Osteocyte (in vitro differentiated cells): Measurements from ENCODE around the gene LURAP1L. TPM values are rescaled to one million over a fixed set of nuclear protein-coding genes. Genes with fewer than 3 reads are reported as not detected.
A peak's percentile ranks its signal among the peaks of the same experiment; 100 is the strongest.

Experiments
- DNase-seq: peaks from one replicate; pipeline ENCODE4 v3.0.0; 2021; ENCODE audit warnings: mixed read lengths; ENCODE audit not compliant: unreplicated experiment; ENCODE audit errors: extremely low spot score
- H3K27ac Mint-ChIP-seq: one replicate; pipeline ENCODE4 v1.8.0; 2021; ENCODE audit warnings: mild to moderate bottlenecking, mixed read lengths; ENCODE audit not compliant: unreplicated experiment
- H3K27me3 Mint-ChIP-seq: one replicate; pipeline ENCODE4 v1.8.0; 2021; ENCODE audit warnings: mixed read lengths; ENCODE audit not compliant: unreplicated experiment
- H3K36me3 Mint-ChIP-seq: one replicate; pipeline ENCODE4 v1.8.0; 2021; ENCODE audit warnings: mixed read lengths; ENCODE audit not compliant: unreplicated experiment
- H3K4me1 Mint-ChIP-seq: one replicate; pipeline ENCODE4 v1.8.0; 2021; ENCODE audit warnings: mixed read lengths; ENCODE audit not compliant: unreplicated experiment
- H3K4me3 Mint-ChIP-seq: one replicate; pipeline ENCODE4 v1.8.0; 2021; ENCODE audit warnings: mild to moderate bottlenecking, moderate library complexity, mixed read lengths; ENCODE audit not compliant: unreplicated experiment
- H3K9me3 Mint-ChIP-seq: one replicate; pipeline ENCODE4 v1.8.0; 2021; ENCODE audit warnings: mixed read lengths; ENCODE audit not compliant: unreplicated experiment
- total RNA-seq: library from RNA; stranded (reverse); gene quantifications from 2 replicates; pipeline ENCODE4 v1.2.1, GENCODE V29; 2021
- TF ChIP-seq, protein P1 (sequence below): fragments of 200-600 bp; sonication (generic); IDR thresholded peaks from 2 replicates; pipeline ENCODE4 v1.5.0; 2021; ENCODE audit warnings: antibody characterized with exemption, mild to moderate bottlenecking, moderate library complexity

The LURAP1L gene
- total RNA-seq, 1 donor from 2014 or later, result 49.8 TPM

DNA sequence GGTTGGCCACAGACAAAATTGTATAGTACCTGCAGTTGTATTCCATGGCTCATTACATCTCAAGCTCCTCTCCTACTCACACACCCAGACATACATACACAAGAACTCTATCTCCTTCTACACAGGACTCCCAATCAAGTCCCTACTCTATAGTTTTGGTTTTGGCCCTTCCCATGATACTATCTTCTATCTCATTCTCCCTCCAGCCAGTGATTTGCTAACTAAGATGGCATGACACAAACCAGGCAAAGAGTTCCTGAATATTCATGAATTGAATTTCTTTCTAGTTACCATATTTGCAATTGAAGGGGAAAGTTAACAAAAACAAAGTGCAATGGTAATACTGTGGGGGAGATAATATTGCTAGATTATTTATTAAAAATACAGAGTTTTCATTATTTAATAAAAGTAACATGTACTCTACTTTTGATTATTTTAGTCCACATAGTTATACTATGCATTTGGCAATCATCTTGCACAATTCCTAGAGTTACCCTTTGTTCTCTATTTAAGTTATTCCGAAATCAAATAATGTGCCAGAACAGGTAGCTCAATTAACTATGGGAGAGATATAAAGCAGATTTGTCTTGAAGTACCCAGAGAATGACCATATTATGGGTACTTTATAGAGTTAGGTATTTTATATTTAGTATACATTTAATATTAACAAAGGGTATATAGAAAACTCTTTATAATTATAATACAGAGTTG, 9.6 kb upstream of the LURAP1L start:
- H3K4me3 Mint-ChIP-seq, result no peak overlapping the region
- no peak overlapping the region for H3K27ac Mint-ChIP-seq
- DNase-seq, result no peak
- TF ChIP-seq, protein P1, sequence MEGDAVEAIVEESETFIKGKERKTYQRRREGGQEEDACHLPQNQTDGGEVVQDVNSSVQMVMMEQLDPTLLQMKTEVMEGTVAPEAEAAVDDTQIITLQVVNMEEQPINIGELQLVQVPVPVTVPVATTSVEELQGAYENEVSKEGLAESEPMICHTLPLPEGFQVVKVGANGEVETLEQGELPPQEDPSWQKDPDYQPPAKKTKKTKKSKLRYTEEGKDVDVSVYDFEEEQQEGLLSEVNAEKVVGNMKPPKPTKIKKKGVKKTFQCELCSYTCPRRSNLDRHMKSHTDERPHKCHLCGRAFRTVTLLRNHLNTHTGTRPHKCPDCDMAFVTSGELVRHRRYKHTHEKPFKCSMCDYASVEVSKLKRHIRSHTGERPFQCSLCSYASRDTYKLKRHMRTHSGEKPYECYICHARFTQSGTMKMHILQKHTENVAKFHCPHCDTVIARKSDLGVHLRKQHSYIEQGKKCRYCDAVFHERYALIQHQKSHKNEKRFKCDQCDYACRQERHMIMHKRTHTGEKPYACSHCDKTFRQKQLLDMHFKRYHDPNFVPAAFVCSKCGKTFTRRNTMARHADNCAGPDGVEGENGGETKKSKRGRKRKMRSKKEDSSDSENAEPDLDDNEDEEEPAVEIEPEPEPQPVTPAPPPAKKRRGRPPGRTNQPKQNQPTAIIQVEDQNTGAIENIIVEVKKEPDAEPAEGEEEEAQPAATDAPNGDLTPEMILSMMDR, result no peak
- H3K27me3 Mint-ChIP-seq, result no peaks in the 10 kb centered on the region
- H3K36me3 Mint-ChIP-seq, result no peaks in the 10 kb centered on the region
- peaks cover 3% of the 10 kb centered on the region for H3K9me3 Mint-ChIP-seq
- no peaks in the 10 kb centered on the region for H3K4me1 Mint-ChIP-seq

DNA sequence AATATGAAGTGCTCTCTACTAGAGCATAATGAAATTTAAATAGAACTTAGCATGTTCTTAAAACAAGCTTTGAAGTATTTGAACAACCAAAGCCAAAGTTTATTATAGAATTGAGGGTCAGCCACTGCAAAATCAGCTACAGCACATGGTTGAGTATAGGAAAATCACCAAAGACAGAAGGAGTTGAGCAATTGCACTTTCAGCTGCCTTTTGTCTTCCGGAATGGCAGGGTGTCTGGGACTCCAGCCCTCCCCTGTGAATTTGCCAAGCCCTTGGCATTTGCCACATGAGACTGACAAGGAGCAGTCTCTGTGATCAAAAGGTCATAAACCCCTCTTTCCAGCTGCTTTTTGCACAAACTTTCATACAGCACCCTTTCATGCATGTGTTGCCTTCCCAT, 8.5 kb upstream of the LURAP1L start:
- TF ChIP-seq, protein P1, result no peak
- no peak for DNase-seq
- Mint-ChIP-seq H3K4me3 (no peak overlapping the region), H3K27me3 (no peaks in the 10 kb centered on the region), H3K36me3 (no peaks in the 10 kb centered on the region), H3K4me1 (peaks cover 3% of the 10 kb centered on the region), H3K9me3 (peaks cover 3% of the 10 kb centered on the region), H3K27ac (no peak overlapping the region)

GRCh38 chr9:12770261-12770660, 4.6 kb upstream of the LURAP1L start:
- TF ChIP-seq, protein P1, result no peak
- Mint-ChIP-seq H3K27ac (no peak overlapping the region), H3K36me3 (no peaks in the 10 kb centered on the region)

DNA sequence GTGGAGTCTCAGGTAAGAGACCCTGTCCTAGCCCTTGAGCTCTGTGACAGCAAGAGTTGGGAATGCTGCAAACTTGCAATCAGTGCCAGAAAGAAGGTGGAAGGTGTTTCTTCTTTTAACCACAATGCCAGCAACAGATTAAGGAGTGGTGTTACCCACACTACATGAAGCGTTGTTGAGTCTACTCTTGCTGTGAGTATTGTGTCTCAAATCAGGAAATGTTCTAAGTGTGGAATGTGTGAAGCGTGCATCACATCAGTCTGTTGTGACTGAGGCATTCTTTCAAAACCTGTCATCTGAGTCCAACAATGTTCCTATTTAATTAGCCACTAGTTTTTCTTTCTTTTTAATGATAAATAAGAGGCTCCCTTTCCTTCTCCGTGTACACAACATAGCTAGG, 2.9 kb upstream of the LURAP1L start:
- H3K36me3 Mint-ChIP-seq, result peaks cover 2% of the 10 kb centered on the region
- TF ChIP-seq, protein P1, result no peak
- peaks cover 21% of the 10 kb centered on the region for H3K4me1 Mint-ChIP-seq
- H3K27me3 Mint-ChIP-seq, result no peaks in the 10 kb centered on the region
- peak overlapping the region; percentile 64 for H3K27ac Mint-ChIP-seq
- H3K4me3 Mint-ChIP-seq, result no peak overlapping the region
- no peaks in the 10 kb centered on the region for H3K9me3 Mint-ChIP-seq
- DNase-seq, result no peak

More at GRCh38 chr9:12770261-12770660, 4.6 kb upstream of the LURAP1L start:
- no peak for DNase-seq
- Mint-ChIP-seq H3K4me1 (peaks cover 17% of the 10 kb centered on the region), H3K9me3 (no peaks in the 10 kb centered on the region), H3K4me3 (no peak overlapping the region), H3K27me3 (no peaks in the 10 kb centered on the region)

GRCh38 chr9:12773562-12773961, 1.3 kb upstream of the LURAP1L start:
- no peak overlapping the region for H3K27ac Mint-ChIP-seq
- no peak overlapping the region for H3K4me3 Mint-ChIP-seq
- H3K27me3 Mint-ChIP-seq, result no peaks in the 10 kb centered on the region
- no peak for DNase-seq
- TF ChIP-seq, protein P1, result no peak
- peaks cover 37% of the 10 kb centered on the region for H3K4me1 Mint-ChIP-seq
- H3K36me3 Mint-ChIP-seq, result peaks cover 12% of the 10 kb centered on the region
- H3K9me3 Mint-ChIP-seq, result no peaks in the 10 kb centered on the region
